ENCODE results near the gene RNLS. TPM values are rescaled to one million over a fixed set of nuclear protein-coding genes. Genes with fewer than 3 reads are reported as not detected.

The RNLS gene
- total RNA-seq, 1 donor from 2014 or later, result 7.1 TPM

DNA sequence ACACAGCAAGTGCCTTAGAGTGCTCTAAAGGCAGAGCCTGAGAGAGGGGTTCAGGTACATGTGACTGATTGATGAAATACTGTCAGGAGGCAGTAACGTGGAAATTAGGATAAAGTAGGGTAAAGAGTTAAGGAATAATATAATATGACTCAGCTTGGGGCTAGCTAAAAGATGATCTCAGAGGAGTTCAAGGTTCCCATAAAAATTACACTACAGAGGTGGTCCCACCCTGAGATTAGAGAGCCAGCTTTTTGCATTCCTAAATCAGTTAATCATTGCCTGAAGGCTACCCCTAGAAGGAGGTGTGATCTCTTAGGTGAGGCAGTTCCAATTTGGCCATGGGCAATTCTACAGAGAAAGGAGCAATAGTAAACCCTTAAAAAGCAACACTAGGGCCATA, 9.3 kb upstream of the RNLS start:
- DNase-seq (ENCODE audit: low read depth), result no peak
- TF ChIP-seq, protein P1, sequence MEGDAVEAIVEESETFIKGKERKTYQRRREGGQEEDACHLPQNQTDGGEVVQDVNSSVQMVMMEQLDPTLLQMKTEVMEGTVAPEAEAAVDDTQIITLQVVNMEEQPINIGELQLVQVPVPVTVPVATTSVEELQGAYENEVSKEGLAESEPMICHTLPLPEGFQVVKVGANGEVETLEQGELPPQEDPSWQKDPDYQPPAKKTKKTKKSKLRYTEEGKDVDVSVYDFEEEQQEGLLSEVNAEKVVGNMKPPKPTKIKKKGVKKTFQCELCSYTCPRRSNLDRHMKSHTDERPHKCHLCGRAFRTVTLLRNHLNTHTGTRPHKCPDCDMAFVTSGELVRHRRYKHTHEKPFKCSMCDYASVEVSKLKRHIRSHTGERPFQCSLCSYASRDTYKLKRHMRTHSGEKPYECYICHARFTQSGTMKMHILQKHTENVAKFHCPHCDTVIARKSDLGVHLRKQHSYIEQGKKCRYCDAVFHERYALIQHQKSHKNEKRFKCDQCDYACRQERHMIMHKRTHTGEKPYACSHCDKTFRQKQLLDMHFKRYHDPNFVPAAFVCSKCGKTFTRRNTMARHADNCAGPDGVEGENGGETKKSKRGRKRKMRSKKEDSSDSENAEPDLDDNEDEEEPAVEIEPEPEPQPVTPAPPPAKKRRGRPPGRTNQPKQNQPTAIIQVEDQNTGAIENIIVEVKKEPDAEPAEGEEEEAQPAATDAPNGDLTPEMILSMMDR (conservative IDR thresholded peaks at IDR 0.05; ENCODE audit: low read depth, low read length), result no peak
- H3K4me3 ChIP-seq (ENCODE audit: low read depth, low read length), result no peak overlapping the region

DNA sequence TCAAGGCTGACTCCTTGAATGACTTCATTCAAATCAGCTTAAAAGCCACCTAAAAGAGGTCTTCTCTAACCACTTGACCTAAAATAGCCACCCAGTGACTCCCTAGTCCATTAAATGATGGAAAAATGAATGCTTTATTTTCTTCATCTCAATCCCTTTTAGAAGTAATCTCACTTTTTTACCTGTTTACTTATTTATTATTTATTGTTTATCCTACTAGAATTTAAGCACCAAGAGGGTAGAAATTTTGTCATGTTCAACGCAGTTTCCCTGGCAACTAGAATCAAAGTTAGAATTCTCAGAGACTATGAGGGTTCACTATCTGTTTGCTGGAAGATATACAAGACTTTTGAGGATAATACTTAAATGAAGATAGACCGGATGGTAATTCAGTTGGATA, 3.3 kb upstream of the RNLS start, which contains the start of gene LIPJ:
LIPJ (plus strand) TSS at position 301 of the 400 bp plus-strand sequence. CDS start 3,926 bp downstream, outside the sequence.
- no peak for DNase-seq (ENCODE audit: low read depth)
- TF ChIP-seq, protein P1 (conservative IDR thresholded peaks at IDR 0.05; ENCODE audit: low read depth, low read length), result no peak

DNA sequence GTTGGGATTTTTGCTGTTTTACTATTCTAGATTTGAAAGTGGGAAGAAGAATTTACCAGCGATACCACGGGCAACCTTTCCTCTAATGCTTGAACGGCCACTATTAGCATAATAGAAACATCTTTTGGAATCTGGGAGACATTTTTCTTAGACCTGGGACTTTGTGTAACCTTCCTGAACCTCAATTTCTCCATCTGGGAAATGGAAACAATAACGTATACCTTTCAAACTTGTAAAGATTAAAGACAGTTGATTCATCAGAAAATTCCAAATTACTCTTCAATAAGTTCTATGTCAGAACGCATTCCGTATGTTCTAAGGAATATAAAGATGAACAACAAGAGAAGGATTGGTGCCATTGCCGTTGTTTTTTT, 453 bp upstream of the RNLS start:
- TF ChIP-seq, protein P1 (conservative IDR thresholded peaks at IDR 0.05; ENCODE audit: low read depth, low read length), result no peak

More for the DNA sequence above, 3.3 kb upstream of the RNLS start, which contains the start of gene LIPJ:
- H3K4me3 ChIP-seq (ENCODE audit: low read depth, low read length), result no peak within 1 kb of the TSS

DNA sequence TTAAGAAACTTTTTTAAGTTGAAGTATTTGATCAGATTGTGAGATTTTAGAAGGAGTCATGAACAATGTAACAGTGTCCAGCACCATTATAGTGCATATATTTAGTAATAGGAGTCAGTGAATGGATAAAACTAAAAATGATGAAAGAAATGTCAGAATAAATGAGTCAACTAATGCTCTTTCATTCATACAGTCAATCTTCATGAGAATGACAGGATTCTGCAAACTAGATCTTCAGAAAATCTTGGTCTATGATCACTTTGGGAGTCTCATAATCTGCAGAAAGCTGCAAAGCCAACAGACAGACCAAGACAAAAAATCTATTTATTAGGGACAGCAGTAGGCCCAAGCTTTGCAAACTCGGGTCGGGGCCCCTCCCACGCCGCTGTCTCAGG, 710 bp downstream of the RNLS start:
- DNase-seq (ENCODE audit: low read depth), result no peak
- peak overlapping the region; percentile 73 for H3K4me3 ChIP-seq (ENCODE audit: low read depth, low read length)
- TF ChIP-seq, protein P1 (conservative IDR thresholded peaks at IDR 0.05; ENCODE audit: low read depth, low read length), result no peak

More for the DNA sequence above, 453 bp upstream of the RNLS start:
- no peak for DNase-seq (ENCODE audit: low read depth)
- peak overlapping the region; percentile 73 for H3K4me3 ChIP-seq (ENCODE audit: low read depth, low read length)

DNA sequence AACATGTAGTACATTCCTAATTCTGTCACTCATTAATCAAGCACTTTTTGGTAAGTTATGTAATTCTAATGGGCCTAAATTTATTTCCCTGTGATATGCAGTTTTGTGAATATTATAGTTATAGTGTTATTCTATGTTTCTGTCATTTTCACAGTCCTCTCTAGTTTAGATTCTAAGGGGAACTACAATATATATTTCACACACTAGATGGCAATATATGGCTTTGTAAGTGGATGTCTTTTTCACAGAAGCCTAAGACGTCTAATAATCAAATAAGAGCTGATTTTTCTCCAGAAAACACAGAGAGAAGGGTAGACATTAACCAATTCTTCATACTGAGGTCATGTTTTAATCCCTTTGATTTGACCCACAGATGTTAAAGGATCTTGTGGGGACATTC, 18.0 kb downstream of the RNLS start:
- H3K4me3 ChIP-seq (ENCODE audit: low read depth, low read length), result no peak overlapping the region
- TF ChIP-seq, protein P1 (conservative IDR thresholded peaks at IDR 0.05; ENCODE audit: low read depth, low read length), result peak; percentile 58
- DNase-seq (ENCODE audit: low read depth), result no peak

DNA sequence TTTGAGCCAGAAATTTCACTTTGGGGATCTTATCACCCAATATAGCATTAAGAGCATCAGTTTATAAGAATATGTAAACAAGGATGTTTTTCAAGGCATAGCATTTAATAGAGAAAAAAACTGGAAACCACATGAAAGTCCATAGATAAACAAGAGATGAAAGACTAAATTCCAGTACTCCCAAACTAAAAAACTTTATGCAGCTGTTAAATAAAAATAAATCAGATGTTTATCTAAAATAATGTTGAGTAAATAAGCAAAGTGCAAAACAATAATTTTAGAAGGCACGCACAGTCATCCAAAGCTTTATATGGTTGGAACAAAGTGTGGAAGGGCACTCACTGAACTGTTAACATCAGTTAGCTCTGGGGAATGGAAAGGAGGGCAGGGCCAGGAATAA, 21.0 kb downstream of the RNLS start:
- no peak for DNase-seq (ENCODE audit: low read depth)
- TF ChIP-seq, protein P1 (conservative IDR thresholded peaks at IDR 0.05; ENCODE audit: low read depth, low read length), result no peak
- no peak overlapping the region for H3K4me3 ChIP-seq (ENCODE audit: low read depth, low read length)

DNA sequence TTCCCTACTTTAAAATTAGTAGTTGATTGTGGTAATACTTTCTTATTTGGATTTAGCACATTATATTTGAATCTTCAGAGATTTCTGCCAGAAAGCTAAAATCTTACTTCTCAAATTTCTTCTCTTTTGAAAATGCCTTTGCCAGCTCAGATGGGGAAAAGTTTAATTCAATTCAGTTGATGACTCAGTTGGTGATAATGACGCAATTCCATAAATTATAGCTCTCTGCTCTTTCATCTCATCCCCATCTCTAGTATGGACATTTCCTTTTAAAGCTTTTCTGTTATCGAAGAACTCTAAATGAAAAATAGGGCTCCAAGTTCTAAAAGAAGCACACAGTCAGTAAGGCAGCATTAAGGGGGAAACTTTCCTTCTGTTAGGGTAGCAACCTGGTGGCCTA, 25.5 kb downstream of the RNLS start:
- TF ChIP-seq, protein P1 (conservative IDR thresholded peaks at IDR 0.05; ENCODE audit: low read depth, low read length), result no peak
- H3K4me3 ChIP-seq (ENCODE audit: low read depth, low read length), result no peak overlapping the region
- DNase-seq (ENCODE audit: low read depth), result no peak

Measured in epithelial cell of proximal tubule (primary cell).